ENCODE measurements around the gene SH3YL1. TPM values are rescaled to one million over a fixed set of nuclear protein-coding genes. Genes with fewer than 3 reads are reported as not detected.

The SH3YL1 gene
- polyA plus RNA-seq, 1 donor (not counting 4 experiments of a cell fraction or from before 2014, with no cell fraction given), result 41.8 TPM

- H3K9me1 ChIP-seq (ENCODE audit: control insufficient read depth, extremely low read depth, insufficient read depth, low read length), result no peaks in the 10 kb centered on the region
- H3K4me1 ChIP-seq (ENCODE audit: control insufficient read depth, extremely low read depth, insufficient read depth, low read length), result no peaks in the 10 kb centered on the region
- no peaks in the 10 kb centered on the region for H4K20me1 ChIP-seq (ENCODE audit: control insufficient read depth, extremely low read depth, insufficient read depth, low read length)
- H3K79me2 ChIP-seq (ENCODE audit: control insufficient read depth, insufficient read depth, low read length), result no peaks in the 10 kb centered on the region
- no peak for DNase-seq (ENCODE audit: low read depth, low spot score)
- no peak overlapping the region for H3K4me3 ChIP-seq (ENCODE audit: control insufficient read depth in 2 of 3, extremely low read depth in 1 of 3, insufficient read depth in 2 of 3, low read depth in 1 of 3, low read length in 3 of 3)
- H3K27me3 ChIP-seq (ENCODE audit: control insufficient read depth, extremely low read depth, insufficient read depth, low read length), result no peaks in the 10 kb centered on the region
- no peak overlapping the region for H3K4me2 ChIP-seq (ENCODE audit: control insufficient read depth, extremely low read depth, insufficient read depth, low read depth, low read length)
- no peak overlapping the region for H3K27ac ChIP-seq (ENCODE audit: control insufficient read depth, insufficient read depth, low read length)
- dilution Hi-C loops (cut with MboI; ENCODE audit: extremely low pct_ligation_motif_present, low sequenced_read_pairs), result no loop called here
- H3K9me3 ChIP-seq (ENCODE audit: control insufficient read depth, low read depth, low read length), result no peaks in the 10 kb centered on the region
- TF ChIP-seq EZH2 (IDR thresholded peaks at IDR 0.05; ENCODE audit: low read length) (no peak), CTCF (optimal IDR thresholded peaks at IDR 0.05 in 1 of 3, IDR thresholded peaks at IDR 0.05 in 1 of 3, conservative IDR thresholded peaks at IDR 0.05 in 1 of 3; ENCODE audit: extremely low read depth in 1 of 3, insufficient read depth in 2 of 3, low read length in 3 of 3) (no peak)
- H2AFZ ChIP-seq (ENCODE audit: control insufficient read depth, low read length), result no peak overlapping the region
- H3K9ac ChIP-seq (ENCODE audit: control insufficient read depth, extremely low read depth, insufficient read depth, low read length), result no peak overlapping the region
- peaks cover 1 to 8% of the 10 kb centered on the region in 2 experiments for H3K36me3 ChIP-seq (ENCODE audit: control insufficient read depth in 2 of 2, extremely low read depth in 1 of 2, insufficient read depth in 2 of 2, low read length in 2 of 2)
- no peak for FAIRE-seq
Measured at GRCh38 chr2:234421-234820, 29.4 kb downstream of the SH3YL1 start.

DNA sequence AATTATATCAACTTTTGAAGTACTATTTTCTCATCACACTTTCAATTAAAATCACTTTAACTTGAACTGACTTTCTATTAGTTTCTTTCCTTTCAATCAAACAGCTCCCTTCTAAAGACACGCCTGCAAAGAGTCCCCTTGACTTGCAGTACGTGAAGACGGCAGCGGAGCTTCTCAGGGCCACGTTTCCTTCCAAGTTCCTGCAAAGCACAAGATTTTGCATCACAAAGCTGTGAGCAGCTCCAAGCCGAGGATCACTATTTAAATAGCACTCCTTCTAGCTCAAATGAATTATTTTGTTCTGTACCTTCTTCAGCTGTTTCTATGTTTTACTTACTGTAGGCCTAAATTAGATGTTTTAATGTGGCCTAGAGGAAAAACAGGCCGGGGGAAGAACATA, 30.8 kb downstream of the SH3YL1 start:
- Histone ChIP-seq H3K4me3 (ENCODE audit: control insufficient read depth in 2 of 3, extremely low read depth in 1 of 3, insufficient read depth in 2 of 3, low read depth in 1 of 3, low read length in 3 of 3) (no peak overlapping the region), H3K79me2 (ENCODE audit: control insufficient read depth, insufficient read depth, low read length) (no peaks in the 10 kb centered on the region), H3K36me3 (ENCODE audit: control insufficient read depth in 2 of 2, extremely low read depth in 1 of 2, insufficient read depth in 2 of 2, low read length in 2 of 2) (peaks cover 2 to 8% of the 10 kb centered on the region in 2 experiments), H3K9ac (ENCODE audit: control insufficient read depth, extremely low read depth, insufficient read depth, low read length) (no peak overlapping the region), H3K4me1 (ENCODE audit: control insufficient read depth, extremely low read depth, insufficient read depth, low read length) (no peaks in the 10 kb centered on the region), H4K20me1 (ENCODE audit: control insufficient read depth, extremely low read depth, insufficient read depth, low read length) (no peaks in the 10 kb centered on the region), H3K9me1 (ENCODE audit: control insufficient read depth, extremely low read depth, insufficient read depth, low read length) (no peaks in the 10 kb centered on the region), H3K27ac (ENCODE audit: control insufficient read depth, insufficient read depth, low read length) (no peak overlapping the region), H2AFZ (ENCODE audit: control insufficient read depth, low read length) (no peak overlapping the region), H3K27me3 (ENCODE audit: control insufficient read depth, extremely low read depth, insufficient read depth, low read length) (no peaks in the 10 kb centered on the region), H3K9me3 (ENCODE audit: control insufficient read depth, low read depth, low read length) (no peaks in the 10 kb centered on the region), H3K4me2 (ENCODE audit: control insufficient read depth, extremely low read depth, insufficient read depth, low read depth, low read length) (no peak overlapping the region)
- dilution Hi-C loops (cut with MboI; ENCODE audit: extremely low pct_ligation_motif_present, low sequenced_read_pairs), result no loop called here
- DNase-seq (ENCODE audit: low read depth, low spot score) (no peak), FAIRE-seq (no peak)
- TF ChIP-seq EZH2 (IDR thresholded peaks at IDR 0.05; ENCODE audit: low read length) (no peak), CTCF (optimal IDR thresholded peaks at IDR 0.05 in 1 of 3, IDR thresholded peaks at IDR 0.05 in 1 of 3, conservative IDR thresholded peaks at IDR 0.05 in 1 of 3; ENCODE audit: extremely low read depth in 1 of 3, insufficient read depth in 2 of 3, low read length in 3 of 3) (no peak)
